GM21367 (cell line): ENCODE results near the gene TP53BP2.
"Not testable (repeated sequence)": the region's sequence is repeated elsewhere in the genome, so short reads cannot be mapped to it uniquely, and the experiment has no call there.

Source experiments
- ATAC-seq: cut with Tn5 transposase; IDR thresholded peaks from one replicate; pipeline ENCODE4 v1.9.1; 2021; ENCODE audit not compliant: unreplicated experiment

Gene TP53BP2, protein sequence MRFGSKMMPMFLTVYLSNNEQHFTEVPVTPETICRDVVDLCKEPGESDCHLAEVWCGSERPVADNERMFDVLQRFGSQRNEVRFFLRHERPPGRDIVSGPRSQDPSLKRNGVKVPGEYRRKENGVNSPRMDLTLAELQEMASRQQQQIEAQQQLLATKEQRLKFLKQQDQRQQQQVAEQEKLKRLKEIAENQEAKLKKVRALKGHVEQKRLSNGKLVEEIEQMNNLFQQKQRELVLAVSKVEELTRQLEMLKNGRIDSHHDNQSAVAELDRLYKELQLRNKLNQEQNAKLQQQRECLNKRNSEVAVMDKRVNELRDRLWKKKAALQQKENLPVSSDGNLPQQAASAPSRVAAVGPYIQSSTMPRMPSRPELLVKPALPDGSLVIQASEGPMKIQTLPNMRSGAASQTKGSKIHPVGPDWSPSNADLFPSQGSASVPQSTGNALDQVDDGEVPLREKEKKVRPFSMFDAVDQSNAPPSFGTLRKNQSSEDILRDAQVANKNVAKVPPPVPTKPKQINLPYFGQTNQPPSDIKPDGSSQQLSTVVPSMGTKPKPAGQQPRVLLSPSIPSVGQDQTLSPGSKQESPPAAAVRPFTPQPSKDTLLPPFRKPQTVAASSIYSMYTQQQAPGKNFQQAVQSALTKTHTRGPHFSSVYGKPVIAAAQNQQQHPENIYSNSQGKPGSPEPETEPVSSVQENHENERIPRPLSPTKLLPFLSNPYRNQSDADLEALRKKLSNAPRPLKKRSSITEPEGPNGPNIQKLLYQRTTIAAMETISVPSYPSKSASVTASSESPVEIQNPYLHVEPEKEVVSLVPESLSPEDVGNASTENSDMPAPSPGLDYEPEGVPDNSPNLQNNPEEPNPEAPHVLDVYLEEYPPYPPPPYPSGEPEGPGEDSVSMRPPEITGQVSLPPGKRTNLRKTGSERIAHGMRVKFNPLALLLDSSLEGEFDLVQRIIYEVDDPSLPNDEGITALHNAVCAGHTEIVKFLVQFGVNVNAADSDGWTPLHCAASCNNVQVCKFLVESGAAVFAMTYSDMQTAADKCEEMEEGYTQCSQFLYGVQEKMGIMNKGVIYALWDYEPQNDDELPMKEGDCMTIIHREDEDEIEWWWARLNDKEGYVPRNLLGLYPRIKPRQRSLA

DNA sequence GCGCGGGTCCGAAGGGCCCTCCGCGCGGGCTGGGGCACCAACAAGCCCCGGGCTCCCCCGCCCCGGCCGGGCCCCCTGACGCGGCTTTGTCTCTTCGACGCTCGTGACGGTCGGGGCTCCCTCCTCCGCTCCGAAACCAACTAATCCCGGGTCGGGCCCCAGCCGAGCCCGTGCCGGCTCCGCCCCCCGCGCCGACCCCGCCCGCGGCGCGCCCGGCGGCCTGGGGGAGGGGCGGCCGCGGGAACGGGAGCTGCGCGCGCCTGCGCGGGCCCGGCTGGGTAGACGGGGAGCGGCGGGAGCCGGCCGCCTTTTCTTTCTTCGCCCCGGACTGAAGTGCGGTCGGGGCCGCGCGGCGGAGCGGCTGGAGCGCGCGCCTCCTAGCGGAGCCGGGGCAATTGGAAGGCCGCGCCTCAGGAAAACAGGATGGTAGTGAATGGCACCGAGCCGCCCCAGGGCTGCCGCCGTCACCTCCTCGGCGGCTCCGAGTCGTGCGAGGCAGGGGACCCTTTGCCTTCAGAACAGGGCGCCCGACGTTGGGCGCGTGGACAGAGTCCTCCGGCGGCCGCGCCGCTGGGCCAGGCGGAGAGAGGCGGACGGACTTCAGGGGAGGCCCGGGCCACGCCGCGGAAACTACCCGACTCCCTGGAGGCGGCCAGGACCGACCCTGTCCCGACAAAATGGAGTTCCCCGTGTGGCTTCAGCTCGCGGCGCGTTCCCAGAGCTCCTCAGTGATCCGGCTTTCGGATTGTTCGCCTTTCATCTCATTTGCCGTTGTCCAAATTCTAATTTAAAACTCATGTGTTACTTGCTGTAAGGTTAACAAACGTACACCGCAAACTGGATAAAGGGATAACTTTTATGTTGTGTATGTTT lies at the start of gene TP53BP2:
TP53BP2 (minus strand) TSS at position 138 of the 873 bp plus-strand sequence. CDS start 267 bp downstream, outside the sequence.
- ATAC-seq = peak; percentile 66

DNA sequence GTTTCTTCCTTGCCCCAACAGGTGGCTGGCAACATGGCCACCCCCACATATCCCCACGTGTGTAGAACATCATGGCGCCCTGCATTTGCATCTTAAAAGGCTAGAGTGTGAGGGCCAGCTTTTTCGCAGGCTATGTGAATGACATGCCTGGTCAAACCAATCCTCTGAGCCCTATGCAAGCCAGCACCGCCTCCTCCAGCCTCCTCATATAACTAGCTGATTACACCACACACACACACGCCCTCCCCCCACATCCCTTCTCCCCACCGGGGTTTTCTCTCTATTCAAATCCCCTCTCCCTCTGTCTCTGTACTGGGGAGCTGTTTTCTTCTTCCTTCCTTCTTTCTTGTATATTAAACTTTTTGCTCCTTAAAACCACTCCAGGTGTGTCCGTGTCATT lies 44.7 kb upstream of the TP53BP2 start:
- ATAC-seq = not testable (repeated sequence)

DNA sequence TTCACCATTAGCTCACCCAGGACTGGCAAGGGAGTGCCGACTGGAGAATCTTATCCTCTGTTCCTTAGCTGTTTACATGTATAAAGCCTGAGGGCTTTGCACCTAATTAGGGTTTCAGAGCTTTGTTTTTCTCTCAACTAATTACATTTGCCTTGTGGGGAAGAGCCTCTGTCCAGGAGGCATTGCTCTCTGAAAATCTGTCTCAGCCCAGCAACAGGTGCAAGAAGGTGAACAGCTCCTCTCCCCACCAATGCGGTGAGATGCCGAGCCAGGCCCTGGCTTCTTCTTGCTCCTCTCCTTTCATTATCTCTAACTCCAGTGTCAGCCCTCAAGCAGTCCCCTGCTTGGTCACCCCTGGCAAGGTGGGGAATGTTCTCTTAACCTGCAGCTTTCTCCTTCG lies 43.6 kb upstream of the TP53BP2 start:
- not testable (repeated sequence) for ATAC-seq

DNA sequence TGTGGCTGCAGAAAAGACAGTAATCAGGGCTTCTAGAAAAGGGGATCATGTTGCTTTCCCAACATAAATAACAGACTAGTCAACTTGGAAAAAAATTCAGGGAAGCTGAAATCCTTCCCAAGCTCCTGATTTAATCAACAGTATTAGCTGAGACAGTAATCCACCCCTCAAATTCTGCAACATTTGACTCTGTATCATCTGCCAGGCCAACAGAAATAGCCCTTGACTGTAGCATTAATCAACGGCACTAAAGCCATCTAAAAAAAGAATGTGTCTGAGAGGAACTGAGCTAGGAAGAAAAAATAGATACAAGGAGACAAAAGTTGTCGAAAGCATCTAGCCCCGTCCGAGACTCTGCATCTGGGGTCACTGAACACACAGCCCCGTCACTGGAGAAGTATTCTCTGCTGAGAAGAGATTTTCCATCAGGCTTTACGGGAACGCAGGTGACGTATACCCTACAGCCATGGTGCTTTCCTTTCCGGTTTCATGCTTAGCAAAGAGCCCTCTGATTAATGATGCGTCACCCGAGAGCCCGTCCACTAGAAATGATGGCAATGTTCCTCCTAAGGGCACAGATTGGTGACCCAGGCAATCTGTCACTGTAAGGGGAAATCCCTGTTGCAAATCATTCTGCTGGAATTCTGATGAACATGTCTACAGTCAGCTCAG lies 42.1 kb upstream of the TP53BP2 start:
- ATAC-seq = no peak

DNA sequence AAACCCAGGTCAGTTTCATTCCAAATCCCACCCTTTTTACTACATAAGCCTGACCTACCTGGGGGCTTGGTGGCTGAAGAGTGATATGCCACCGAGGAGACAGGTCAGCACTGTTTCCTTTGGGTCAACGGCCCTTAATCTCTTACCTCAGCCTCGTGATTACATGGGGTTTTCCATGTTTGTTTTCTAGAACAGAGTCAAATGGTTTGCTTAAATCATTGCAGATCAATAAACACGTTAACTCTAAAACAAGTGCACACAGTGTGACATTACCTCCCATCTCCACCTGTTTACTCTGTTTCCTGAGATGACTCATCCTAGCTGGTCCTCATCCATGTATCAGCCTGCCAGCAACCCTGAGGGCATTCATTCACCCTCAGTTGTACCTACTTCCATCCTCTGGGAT lies 40.8 kb upstream of the TP53BP2 start:
- no peak for ATAC-seq

DNA sequence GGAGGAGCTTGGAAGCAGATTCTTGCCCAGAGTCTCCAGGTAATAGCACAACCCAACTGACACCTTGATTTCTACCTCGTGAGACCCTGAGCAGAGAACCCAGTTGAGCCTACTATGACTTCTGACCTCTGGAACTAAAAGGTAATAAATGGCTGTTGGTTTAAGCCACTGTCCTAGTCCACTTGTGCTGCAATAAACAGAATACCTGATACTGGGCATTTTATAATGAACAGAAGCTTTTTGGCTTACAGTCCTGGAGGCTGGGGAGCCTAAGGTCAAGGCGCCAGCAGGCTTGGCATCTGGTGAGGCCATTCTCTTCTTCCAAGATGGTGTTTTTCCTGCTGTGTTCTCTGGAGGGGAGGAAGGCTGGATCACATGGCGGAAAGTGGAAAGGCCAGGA lies 39.9 kb upstream of the TP53BP2 start:
- ATAC-seq = no peak

DNA sequence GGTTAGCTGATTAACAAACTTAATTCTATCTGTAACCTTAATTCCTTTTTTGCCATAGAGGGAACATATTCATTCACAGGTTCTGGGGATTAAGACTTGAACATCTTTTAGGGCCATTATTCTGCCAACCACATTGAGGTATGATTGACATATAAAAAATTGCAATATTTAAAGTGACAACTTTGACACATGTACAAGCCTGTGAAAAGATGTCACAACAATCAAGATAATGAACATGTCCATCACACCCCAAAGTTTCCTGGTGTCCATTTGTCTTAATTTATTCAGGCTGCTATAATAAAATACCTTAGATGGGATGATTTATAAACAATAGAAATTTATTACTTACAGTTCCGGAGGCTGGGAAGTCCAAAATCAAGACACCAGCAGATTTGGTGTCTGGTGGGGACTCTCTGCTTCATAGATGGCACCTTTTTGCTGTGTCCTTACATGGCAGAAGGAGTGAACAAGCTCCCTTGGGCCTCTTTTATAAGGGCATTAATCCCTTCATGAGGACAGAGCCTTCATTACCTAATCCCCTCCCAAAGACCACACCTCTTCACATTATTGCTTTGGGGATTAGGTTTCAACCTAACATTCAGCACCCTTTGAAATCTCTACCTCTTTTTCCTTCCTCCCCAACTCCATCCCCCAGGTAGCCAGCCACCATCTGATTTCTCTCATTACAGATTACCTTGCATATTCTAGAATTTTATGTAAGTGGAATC lies 33.0 kb upstream of the TP53BP2 start:
- ATAC-seq = no peak

DNA sequence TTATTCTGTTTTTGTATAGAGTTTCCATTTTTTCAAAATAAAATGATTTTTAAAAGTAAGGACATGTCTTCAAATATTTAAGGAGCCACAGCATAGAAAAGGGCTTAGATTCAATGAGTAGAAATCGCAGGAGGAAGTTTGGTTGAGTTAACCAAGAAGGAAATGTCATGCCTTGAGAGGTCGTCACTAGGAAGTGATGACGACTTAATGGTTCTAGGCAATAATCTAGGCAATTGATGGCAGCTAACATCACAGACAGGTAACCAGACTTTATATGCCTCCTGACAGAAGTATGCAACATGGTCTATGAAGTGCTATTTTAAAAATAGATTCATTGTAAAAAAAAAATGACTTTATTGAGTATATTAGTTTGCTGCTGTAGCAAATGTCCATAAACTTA lies 32.1 kb upstream of the TP53BP2 start:
- ATAC-seq = no peak

DNA sequence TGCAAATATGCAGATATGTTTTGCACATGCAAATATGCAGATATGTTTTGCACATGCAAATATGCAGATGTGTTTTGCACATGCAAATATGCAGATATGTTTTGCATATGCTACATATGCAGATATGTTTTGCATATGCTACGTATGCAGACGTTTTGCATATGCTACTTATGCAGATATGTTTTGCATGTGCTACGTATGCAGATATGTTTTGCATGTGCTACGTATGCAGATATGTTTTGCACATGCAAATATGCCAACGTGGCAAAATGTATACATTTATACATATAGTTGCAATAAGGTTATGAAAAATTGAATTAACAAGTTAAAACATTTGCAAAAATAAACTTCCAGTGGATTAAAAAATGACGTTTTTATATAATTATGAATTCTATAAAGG lies 30.8 kb upstream of the TP53BP2 start:
- no peak for ATAC-seq

DNA sequence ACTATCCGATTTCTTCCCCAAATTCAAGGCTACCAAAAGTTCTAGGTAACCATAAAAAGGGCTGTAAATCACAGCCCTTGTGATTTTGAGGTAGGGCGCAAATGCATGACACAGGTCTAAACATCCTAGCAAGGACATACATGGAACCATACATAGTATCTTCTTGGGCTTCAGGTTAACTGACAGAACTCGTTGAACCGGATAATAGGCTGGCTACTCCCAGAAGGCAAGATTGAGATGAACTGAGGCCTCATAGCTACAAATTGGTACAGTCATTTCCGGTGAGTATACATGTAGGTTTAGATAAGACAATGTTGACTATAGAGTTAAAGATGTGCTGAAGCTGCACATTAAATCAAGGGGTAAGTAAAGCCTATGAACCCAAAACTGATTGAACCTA lies 27.3 kb upstream of the TP53BP2 start:
- no peak for ATAC-seq

DNA sequence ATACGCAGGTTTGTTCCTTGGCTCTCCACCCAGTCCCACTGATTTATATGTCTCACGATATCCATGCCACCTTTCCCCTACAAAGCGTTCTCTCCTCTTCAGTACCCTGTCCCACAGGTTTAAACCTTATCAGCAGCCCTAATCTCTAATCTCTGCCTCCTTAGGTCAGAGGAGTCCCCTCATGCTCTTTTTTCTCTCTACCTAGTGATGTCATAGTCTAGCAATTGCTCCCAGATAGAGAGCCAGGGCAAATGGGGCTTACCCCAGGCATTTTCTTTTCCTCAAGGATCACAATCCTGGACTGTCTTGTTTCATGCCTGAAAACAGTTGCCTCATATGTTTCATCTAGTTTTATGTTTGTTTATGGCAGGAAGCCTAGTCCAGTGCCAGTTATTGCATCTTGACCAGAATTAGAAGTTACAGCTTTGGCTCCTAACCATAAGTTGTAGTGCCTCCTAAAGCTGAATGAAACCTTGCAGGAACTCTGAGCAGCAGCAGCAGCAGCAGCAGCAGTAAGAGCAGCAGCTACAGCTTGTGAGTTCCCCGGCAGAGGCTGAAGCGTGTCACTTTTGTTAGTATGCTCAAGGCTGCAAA lies 26.7 kb upstream of the TP53BP2 start:
- no peak for ATAC-seq

DNA sequence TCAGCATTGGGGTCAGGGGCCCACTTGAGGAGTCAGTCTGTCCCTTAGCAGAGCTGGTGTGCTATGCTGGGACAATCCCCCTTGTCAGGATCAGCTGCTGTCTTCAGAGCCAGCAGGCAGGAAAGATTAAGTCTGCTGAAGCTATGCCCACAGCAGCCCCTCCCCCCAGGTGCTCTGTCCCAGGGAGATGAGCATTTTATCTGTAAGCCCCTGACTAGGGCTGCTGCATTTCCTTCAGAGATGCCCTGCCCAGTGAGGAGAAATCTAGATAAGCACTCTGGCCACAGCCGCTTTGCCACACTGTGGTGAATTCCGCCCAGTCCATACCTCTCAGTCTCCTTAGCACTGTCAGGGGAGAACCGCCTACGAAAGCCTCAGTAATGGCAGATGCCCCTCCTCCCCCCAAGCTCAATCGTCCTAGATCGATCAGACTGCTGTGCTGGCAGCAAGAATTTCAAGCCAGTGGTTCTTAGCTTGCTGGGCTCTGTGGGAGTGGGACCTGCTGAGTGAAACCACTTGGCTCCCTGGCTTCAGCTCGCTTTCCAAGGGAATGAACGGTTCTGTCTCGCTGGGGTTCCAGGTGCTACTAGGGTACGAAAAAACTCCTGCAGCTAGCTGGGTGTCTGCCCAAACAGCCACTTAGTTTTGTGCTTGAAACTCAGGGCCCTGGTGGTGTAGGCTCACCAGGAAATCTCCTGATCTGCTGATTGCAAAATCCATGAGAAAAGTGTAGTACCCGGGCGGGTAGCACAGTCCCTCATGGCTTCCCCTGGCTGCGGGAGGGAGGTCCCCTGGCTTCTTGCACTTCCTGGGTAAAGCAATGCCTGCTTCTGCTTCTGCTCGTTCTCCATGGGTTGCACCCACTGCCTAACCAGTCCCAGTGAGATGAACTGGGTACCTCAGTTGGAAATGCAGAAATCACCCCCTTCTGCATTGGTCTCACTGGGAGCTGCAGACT lies 25.1 kb upstream of the TP53BP2 start:
- ATAC-seq = no peak

DNA sequence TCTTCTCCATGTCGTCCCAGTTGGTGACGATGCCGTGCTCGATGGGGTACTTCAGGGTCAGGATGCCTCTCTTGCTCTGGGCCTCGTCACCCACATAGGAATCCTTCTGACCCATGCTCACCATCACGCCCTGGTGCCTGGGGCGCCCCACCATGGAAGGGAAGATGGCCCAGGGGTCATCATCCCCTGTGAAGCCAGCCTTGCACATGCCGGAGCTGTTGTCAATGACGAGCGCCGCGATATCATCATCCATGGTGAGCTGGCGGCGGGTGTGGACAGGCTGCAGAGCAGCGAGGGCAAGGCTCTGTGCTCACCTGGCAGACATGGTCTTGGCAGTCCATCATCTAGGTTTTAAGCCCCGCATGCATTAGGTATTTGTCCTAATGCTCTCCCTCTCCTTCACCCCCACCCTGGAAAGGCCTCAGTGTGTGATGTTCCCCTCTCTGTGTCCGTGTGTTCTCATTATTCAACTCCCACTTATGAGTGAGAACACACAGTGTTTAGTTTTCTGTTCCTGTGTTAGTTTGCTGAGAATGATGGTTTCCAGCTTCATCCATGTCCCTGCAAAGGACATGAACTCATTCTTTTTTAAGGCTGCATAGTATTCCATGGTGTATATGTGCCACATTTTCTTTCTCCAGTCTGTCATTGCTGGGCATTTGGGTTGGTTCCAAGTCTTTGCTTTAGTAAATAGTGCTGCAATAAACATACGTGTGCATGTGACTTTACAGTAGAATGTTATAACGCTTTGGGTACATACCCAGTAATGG lies 19.0 kb upstream of the TP53BP2 start:
- not testable (repeated sequence) for ATAC-seq

DNA sequence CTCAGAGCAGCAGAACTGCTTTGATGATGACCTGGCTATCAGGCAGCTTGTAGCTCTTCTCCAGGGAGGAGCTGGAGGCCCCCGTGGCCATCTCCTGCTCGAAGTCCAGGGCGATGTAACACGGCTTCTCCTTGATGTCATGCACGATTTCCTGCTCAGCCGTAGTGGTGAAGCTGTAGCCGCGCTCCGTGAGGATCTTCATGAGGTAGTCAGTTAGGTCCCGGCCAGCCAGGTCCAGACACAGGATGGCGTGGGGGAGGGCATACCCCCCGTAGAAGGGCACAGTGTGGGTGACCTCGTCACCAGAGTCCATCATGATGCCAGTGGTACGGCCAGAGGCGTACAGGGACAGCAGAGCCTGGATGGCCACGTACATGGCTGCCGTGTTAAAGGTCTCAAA lies 18.3 kb upstream of the TP53BP2 start:
- ATAC-seq = no peak

DNA sequence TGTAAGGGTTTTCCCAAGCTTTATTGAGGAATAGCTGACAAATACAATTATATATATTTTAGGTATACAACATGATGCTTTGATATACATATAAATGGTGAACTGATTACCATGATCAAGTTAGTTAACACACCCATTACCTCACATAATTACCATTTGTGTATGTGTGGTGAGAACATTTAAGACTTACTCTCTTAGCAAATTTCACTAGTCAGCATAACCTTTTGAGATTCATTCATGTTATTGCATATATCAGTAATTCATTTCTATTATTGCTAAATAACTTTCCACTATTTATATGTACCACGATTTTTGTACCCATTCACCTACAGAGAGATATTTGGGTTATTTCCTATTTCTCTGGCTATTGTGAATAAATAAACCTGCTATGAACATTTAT lies 16.2 kb upstream of the TP53BP2 start:
- ATAC-seq = no peak

DNA sequence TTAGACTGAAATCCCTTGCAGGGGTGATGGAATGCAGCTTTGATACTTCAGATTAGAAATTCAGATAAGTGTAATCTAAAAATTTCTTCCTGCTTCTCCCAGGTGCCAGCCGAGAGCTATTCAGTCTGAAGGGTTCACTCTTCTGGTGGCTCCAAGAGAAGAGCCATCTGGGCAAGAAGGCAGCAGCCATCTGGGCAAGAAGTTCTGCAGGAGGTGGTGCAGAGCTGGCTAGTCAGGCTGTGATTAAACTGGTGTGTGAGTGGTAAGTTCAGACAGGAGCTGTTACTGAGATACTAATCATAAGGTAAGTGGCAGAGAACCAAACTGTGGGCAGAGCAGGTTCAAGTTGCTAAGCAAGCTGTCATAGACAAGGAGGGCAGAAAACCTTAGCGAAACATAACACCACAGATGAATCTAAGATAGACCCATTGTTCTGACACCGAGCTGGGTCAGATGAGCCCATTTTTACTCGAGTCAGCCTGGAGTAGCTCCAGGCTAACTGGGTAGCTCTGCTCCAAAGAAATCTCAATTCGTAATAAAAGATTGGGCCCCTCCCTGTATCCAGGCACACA lies 14.4 kb upstream of the TP53BP2 start:
- ATAC-seq = no peak

DNA sequence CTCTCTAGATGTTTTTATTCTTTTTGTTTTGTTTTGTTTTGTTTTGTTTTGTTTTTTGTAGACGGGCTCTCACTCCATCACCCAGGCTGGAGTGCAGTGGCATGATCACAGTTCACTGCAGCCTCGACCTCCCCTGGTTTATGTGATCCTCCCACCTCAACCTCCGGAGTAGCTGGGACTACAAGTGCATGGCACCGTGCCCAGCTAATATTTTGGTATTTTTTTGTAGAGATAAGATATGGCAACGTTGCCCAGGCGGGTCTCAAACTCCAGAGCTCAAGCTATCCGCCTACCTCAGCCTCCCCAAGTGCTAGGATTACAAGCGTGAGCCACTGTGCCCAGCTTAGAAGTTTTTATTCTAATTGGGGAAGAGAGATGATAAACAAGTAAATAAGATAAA lies 13.3 kb upstream of the TP53BP2 start:
- no peak for ATAC-seq
